Psoas muscle (tissue), 8 donors: ENCODE results near the gene CASP8AP2. TPM values are rescaled to one million over a fixed set of nuclear protein-coding genes. Genes with fewer than 3 reads are reported as not detected.
A peak's percentile ranks its signal among the peaks of the same experiment; 100 is the strongest.
"Not testable (repeated sequence)": the region's sequence is repeated elsewhere in the genome, so short reads cannot be mapped to it uniquely, and the experiment has no call there.

ENCODE experiments used
- ATAC-seq, 4 donors: fragments of 200-7000 bp; cut with Tn5 transposase; one replicate each; pipeline ENCODE4 v1.9.1; 2020; ENCODE audit warnings: moderate library complexity in 3 of 4, mild to moderate bottlenecking in 2 of 4
- DNase-seq, 2 donors: peaks; one replicate each; pipeline ENCODE4 v3.0.0-alpha.2; 2020
- H3K27ac ChIP-seq: fragments of 200-600 bp; one replicate; pipeline ENCODE4 v1.8.0; 2022
- H3K27me3 ChIP-seq, 3 donors: fragments of 200-600 bp in 1 of 3; one replicate each; pipeline versions ENCODE4 v1.6.1 to v1.8.0; 2013 to 2022; ENCODE audit warnings: low read length in 2 of 3, mild to moderate bottlenecking in 2 of 3, moderate library complexity in 1 of 3; ENCODE audit not compliant: insufficient read depth in 3 of 3
- H3K36me3 ChIP-seq, 2 donors: fragments of 200-600 bp in 1 of 2; one replicate each; pipeline versions ENCODE4 v1.6.1 to v1.8.0; 2013 to 2022; ENCODE audit warnings: low read depth in 1 of 2, mild to moderate bottlenecking in 1 of 2, moderate library complexity in 1 of 2; ENCODE audit not compliant: insufficient read depth in 1 of 2
- H3K4me1 ChIP-seq: fragments of 200-600 bp; one replicate; pipeline ENCODE4 v1.8.0; 2022
- H3K4me3 ChIP-seq: fragments of 200-600 bp; one replicate; pipeline ENCODE4 v1.8.0; 2022; ENCODE audit warnings: mild to moderate bottlenecking
- H3K9me3 ChIP-seq: fragments of 200-600 bp; one replicate; pipeline ENCODE4 v1.8.0; 2022
- CTCF ChIP-seq: fragments of 200-600 bp; IDR thresholded peaks from one replicate; pipeline ENCODE4 v1.8.0; 2022; ENCODE audit warnings: antibody characterized with exemption
- WGBS, 3 donors: extraction: QIAGEN DNeasy Blood & Tissue Kit; methylation state at CpG; one replicate each; pipeline versions ENCODE4 v1.1.6 to v1.1.7; 2013; 5-methylcytosine and 5-hydroxymethylcytosine counted together
- intact Hi-C, 2 donors: fragments of 100-400 bp; cut with DNase I; formaldehyde crosslinking; loops; one replicate each; pipeline versions ENCODE4 v1.11.0 to v1.14.2; 2022
- polyA plus RNA-seq, 3 donors: library from polyadenylated mRNA; stranded (reverse); fragments of 200-250 nt; gene quantifications; one replicate each; pipeline ENCODE4 v1.2.3, GENCODE V29; 2013
- total RNA-seq, 4 donors: library from RNA; stranded (reverse); fragmentation: NEBNext Ultra II Directional in 2 of 4; extraction: Animal tissue kit (Norgen Biotek cat#: 25700) in 2 of 4; gene quantifications; one replicate each; pipeline versions ENCODE4 v1.2.1 to v1.2.4, GENCODE V29; 2021 to 2023
- donor health status: healthy with polysubstance abuse.
- donor health status: DM: no; HTN: no; CAD: no; lungs with moderate emphysema.
- donor health status: Bipolar disorder and iron deficiency.
- donor health status: healthy.
- donor health status: DM: yes; HTN: yes; CAD: no.
- donor health status: DM: no; HTN: no; CAD: no.
- donor health status: DM: no; HTN: no; CAD: no.
- donor health status: DM: yes; HTN: yes; CAD: no.

Gene CASP8AP2
- total and polyA plus RNA-seq, 7 donors, result 3.0 to 14.4 (median 10.8) TPM

- Histone ChIP-seq H3K27ac (no peak overlapping the region), H3K4me1 (peaks cover 8% of the 10 kb centered on the region), H3K4me3 (peak overlapping the region; percentile 99), H3K36me3 (no peaks in the 10 kb centered on the region), H3K27me3 (no peaks in the 10 kb centered on the region), H3K9me3 (no peaks in the 10 kb centered on the region)
- ATAC-seq (no peak), DNase-seq (no peak)
- intact Hi-C loops, result no loop called here
- TF ChIP-seq CTCF, result no peak
- 51 to 60% (median 57%) methylated on average over 3 of the region's 3 CpGs for WGBS, 3 donors
Measured at GRCh38 chr6:89817481-89817880, 12.2 kb upstream of the CASP8AP2 start.

GRCh38 chr6:89818977-89819335 lies 10.7 kb upstream of the CASP8AP2 start:
- H3K9me3 ChIP-seq, result no peaks in the 10 kb centered on the region
- H3K27ac ChIP-seq, result peak overlapping the region; percentile 97
- ATAC-seq (peak; percentile 3 to 39 (median 10)), DNase-seq (no peak)
- H3K4me3 ChIP-seq, result peak overlapping the region; percentile 99
- WGBS, 3 donors, result 0% methylated on average over 14 of the region's 14 CpGs
- H3K36me3 ChIP-seq, result no peaks in the 10 kb centered on the region
- no peak for TF ChIP-seq CTCF
- peaks cover 8% of the 10 kb centered on the region for H3K4me1 ChIP-seq
- H3K27me3 ChIP-seq, result no peaks in the 10 kb centered on the region
- intact Hi-C loops, result no loop called here

GRCh38 chr6:89819336-89820130 lies 10.1 kb upstream of the CASP8AP2 start, which contains the start of gene MDN1:
Gene MDN1, minus strand, starts transcription at chr6:89819794. Its CDS starts 187 bp downstream, at chr6:89819607.
- intact Hi-C loops, result no loop called here
- Histone ChIP-seq H3K4me1 (peaks cover 8% of the 10 kb centered on the region), H3K27me3 (no peaks in the 10 kb centered on the region), H3K4me3 (peak within 1 kb of the TSS; percentile 99), H3K36me3 (no peaks in the 10 kb centered on the region), H3K27ac (peak within 1 kb of the TSS; percentile 97), H3K9me3 (no peaks in the 10 kb centered on the region)
- TF ChIP-seq CTCF, result no peak
- peak; percentile 100 for ATAC-seq
- DNase-seq, result peak; percentile 92 to 95
- 1% methylated on average over 63 to 65 of the region's 65 CpGs for WGBS, 3 donors

- intact Hi-C loops, result no loop called here
- 67 to 81% (median 80%) methylated on average over 6 of the region's 6 CpGs for WGBS, 3 donors
- H3K4me1 ChIP-seq, result peaks cover 7% of the 10 kb centered on the region
- H3K27me3 ChIP-seq, result no peaks in the 10 kb centered on the region
- H3K4me3 ChIP-seq, result no peak overlapping the region
- H3K9me3 ChIP-seq, result no peaks in the 10 kb centered on the region
- DNase-seq (no peak), ATAC-seq (no peak)
- H3K36me3 ChIP-seq, result peaks cover 0 to under 1% of the 10 kb centered on the region in 2 donors
- TF ChIP-seq CTCF, result no peak
- H3K27ac ChIP-seq, result no peak overlapping the region
Measured at GRCh38 chr6:89826029-89826528, 3.6 kb upstream of the CASP8AP2 start.

GRCh38 chr6:89828475-89828987 lies 1.1 kb upstream of the CASP8AP2 start:
- intact Hi-C loops, H3K27me3 ChIP-seq, H3K4me1 ChIP-seq, ATAC-seq, DNase-seq, H3K9me3 ChIP-seq: not testable (repeated sequence)
- peaks cover 0 to 24% of the 10 kb centered on the region in 2 donors for H3K36me3 ChIP-seq
- H3K27ac ChIP-seq, result peak overlapping the region; percentile 73
- peak overlapping the region; percentile 95 for H3K4me3 ChIP-seq
- whole genome bisulfite sequencing, 3 donors, result 62 to 71% (median 69%) methylated on average over 13 of the region's 13 CpGs
